Uterus (tissue), 2 donors: ENCODE results near the gene CNN2.

ENCODE experiments used
- CTCF ChIP-seq, 4 experiments: fragments of 200-600 bp in 2 of 4; fragments of 450-650 bp in 2 of 4; sonication (generic) in 2 of 4; IDR thresholded peaks; one replicate each; pipeline ENCODE4 v1.5.1; 2016 to 2019; ENCODE audit warnings: antibody characterized with exemption in 4 of 4, mild to moderate bottlenecking in 2 of 4, moderate library complexity in 1 of 4
- POLR2A ChIP-seq, 2 donors: fragments of 450-650 bp; IDR thresholded peaks; one replicate each; pipeline ENCODE4 v1.6.1; 2016; ENCODE audit warnings: antibody characterized with exemption in 2 of 2, mild to moderate bottlenecking in 1 of 2, moderate library complexity in 1 of 2

GRCh38 chr19:1085053-1085658, 58.7 kb downstream of the CNN2 start:
- no peak for TF ChIP-seq CTCF (IDR thresholded peaks at IDR 0.05)
- TF ChIP-seq POLR2A (IDR thresholded peaks at IDR 0.05): no peak
